Stimulated activated memory B cell treated with anti-CD40 and anti-IgM and Interleukin-4, amounts not matched to agents 10 μg/mL and 1 μg/mL and 100 μg/mL, for 72 hours (primary cell): ENCODE measurements around the gene GTF2I.
"Not testable (repeated sequence)": the region's sequence is repeated elsewhere in the genome, so short reads cannot be mapped to it uniquely, and the experiment has no call there.

Experiments used
- ATAC-seq: fragments of 150-1000 bp; cut with Tn5 transposase; 2 replicates; pipeline ENCODE4 v1.10.0; 2021
- H3K27ac Mint-ChIP-seq: one replicate; pipeline ENCODE4 v1.8.0; 2022; ENCODE audit warnings: mild to moderate bottlenecking, mixed read lengths
- H3K27me3 Mint-ChIP-seq: one replicate; pipeline ENCODE4 v1.8.0; 2022; ENCODE audit warnings: mixed read lengths
- H3K36me3 Mint-ChIP-seq: one replicate; pipeline ENCODE4 v1.8.0; 2022; ENCODE audit warnings: mixed read lengths
- H3K4me1 Mint-ChIP-seq: one replicate; pipeline ENCODE4 v1.8.0; 2022; ENCODE audit warnings: mixed read lengths
- H3K4me3 Mint-ChIP-seq: one replicate; pipeline ENCODE4 v1.8.0; 2022; ENCODE audit warnings: mild to moderate bottlenecking, moderate library complexity, mixed read lengths
- H3K9me3 Mint-ChIP-seq: one replicate; pipeline ENCODE4 v1.8.0; 2022; ENCODE audit warnings: mixed read lengths

Gene GTF2I

DNA sequence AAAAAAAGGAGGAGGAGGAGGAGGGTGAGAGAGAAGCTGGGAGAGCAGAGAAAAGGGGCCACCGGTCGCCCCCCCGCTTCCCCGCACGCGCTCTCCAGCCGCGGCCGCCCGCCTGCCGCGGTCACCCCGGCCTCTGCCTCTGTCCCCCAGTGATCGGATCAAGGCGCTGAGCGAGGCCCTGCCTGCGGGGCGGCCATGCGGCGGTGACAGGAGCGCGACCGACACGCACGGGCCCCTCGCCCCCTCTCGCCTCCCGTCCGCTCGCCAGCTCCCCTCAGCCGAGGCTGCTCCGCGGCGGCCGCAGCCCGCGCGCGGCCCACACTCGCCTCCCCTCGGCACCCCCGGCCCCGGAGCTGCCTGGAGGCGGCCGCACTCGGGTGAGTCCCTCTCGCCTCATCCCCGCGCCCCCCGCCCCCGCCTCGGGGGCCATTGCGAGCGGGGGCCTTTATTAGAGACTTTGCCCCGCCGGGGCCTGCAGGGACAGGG lies at the start of gene GTF2I:
Gene GTF2I, plus strand, starts transcription at position 27 of the 486 bp plus-strand sequence. CDS start 31,411 bp downstream, outside the sequence.
- Mint-ChIP-seq H3K9me3 (no peaks in the 10 kb centered on the region), H3K4me3 (peak within 1 kb of the TSS; percentile 92), H3K27me3 (no peaks in the 10 kb centered on the region), H3K4me1 (peaks cover 58% of the 10 kb centered on the region), H3K27ac (peak within 1 kb of the TSS; percentile 99), H3K36me3 (no peaks in the 10 kb centered on the region)
- peak; percentile 39 for ATAC-seq

DNA sequence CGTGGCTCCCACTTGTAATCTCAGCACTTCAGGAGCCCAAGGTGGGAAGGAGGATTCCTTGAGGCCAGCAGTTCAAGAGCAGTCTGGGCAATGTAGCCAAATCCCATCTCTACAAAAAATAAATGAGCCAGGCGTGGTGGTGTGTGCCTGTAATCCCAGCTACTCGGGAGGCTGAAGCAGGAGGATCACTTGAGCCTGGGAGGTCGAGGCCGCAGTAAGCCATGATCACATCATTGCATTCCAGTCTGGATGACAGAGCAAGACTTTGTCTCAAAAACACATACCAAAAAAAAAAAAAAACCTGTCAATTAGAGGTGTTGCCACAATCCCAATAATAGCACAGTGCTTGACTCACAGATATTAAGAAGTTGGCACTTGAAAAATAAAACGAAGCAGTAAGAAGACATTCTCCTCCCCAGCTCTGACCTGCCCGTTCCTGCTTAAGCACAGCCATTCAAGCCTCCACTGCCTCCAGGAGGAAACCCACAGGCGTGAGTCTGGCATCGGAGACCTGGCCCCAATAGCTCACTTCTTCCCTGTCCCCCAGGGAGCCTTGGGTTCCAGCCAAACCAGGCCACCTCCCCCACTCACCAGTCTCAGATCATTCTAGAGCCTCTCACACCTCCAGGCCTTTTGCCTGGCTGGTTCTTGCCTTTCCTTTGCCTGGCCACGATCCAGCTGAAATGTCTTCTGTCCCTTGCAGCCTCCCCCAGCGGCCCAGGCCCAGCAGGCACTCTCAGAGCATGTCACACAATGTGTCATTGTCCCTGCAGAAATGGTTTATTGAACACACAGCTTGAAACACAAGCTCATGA lies 45.3 kb upstream of the GTF2I start:
- no peaks in the 10 kb centered on the region for H3K9me3 Mint-ChIP-seq
- H3K4me1 Mint-ChIP-seq: peaks cover 14% of the 10 kb centered on the region
- H3K36me3 Mint-ChIP-seq: no peaks in the 10 kb centered on the region
- ATAC-seq: no peak
- no peak overlapping the region for H3K4me3 Mint-ChIP-seq
- H3K27ac Mint-ChIP-seq: no peak overlapping the region
- H3K27me3 Mint-ChIP-seq: peaks cover 10% of the 10 kb centered on the region

- Mint-ChIP-seq H3K9me3 (no peaks in the 10 kb centered on the region), H3K36me3 (no peaks in the 10 kb centered on the region), H3K27ac (peak overlapping the region; percentile 93), H3K4me3 (peak overlapping the region; percentile 54), H3K4me1 (peaks cover 23% of the 10 kb centered on the region), H3K27me3 (no peaks in the 10 kb centered on the region)
- no peak for ATAC-seq
Observed at GRCh38 chr7:74615933-74616780, 41.4 kb upstream of the GTF2I start.

DNA sequence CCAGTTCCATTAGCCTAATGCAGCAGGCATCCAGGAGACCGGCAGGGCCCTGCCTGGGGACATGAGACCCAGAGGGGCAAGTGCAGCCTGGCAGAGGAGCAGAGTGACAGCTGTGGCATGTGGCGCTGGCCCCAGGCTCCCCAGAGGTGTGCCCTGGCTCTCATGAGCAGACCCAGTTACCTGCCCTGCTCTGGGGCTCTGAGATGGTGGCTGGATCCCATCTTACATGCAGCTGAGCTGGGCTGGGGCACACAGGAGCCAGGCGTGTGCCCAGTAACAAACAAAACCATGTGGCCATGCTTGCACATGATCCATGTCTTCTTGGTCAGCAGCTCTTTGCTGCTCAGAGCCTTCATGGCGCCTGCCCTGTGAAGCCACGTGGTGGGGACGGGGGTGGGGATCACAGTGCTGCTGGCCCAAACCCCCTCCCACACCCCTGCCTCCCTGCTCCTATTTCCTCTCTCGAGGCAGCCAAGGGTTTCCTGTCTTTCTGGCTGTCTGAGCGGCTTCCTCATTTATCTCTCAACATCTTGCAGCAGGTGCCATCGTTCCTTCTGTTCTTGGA lies 40.3 kb upstream of the GTF2I start:
- peaks cover 23% of the 10 kb centered on the region for H3K4me1 Mint-ChIP-seq
- peak; percentile 71 for ATAC-seq
- H3K27me3 Mint-ChIP-seq: no peaks in the 10 kb centered on the region
- H3K9me3 Mint-ChIP-seq: no peaks in the 10 kb centered on the region
- no peaks in the 10 kb centered on the region for H3K36me3 Mint-ChIP-seq
- peak overlapping the region; percentile 62 for H3K4me3 Mint-ChIP-seq
- peak overlapping the region; percentile 93 for H3K27ac Mint-ChIP-seq

DNA sequence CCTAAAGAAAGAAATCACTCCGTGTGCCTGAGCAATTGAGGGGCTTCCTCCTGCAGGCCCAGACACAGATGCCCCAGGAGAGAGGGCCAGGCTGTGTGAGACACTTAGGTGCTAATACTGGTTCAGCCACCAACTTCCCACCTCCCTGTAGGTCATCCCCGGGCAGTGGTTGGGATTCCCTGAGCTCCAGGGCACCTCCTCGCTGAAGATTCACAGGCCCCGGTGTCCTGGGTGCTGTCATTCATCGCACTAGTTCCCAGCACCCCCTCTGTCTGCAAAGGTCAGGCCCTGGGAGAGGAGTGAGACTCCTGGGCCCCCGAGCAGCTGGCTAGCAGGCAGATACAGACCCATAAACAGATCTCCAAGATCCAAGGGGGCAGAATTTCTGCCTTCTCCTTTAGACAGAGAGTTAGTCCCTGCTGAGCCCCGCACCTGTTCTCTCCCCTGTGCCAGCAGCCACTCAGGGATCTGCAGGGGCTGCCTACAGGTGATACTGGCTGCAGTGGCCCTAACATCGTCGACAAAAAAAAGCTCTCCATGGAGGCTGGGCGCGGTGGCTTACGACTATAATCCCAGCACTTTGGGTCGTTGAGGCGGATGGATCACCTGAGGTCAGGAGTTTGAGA lies 38.2 kb upstream of the GTF2I start:
- Mint-ChIP-seq H3K4me3 (no peak overlapping the region), H3K4me1 (peaks cover 23% of the 10 kb centered on the region), H3K9me3 (no peaks in the 10 kb centered on the region), H3K27me3 (no peaks in the 10 kb centered on the region), H3K36me3 (no peaks in the 10 kb centered on the region), H3K27ac (no peak overlapping the region)
- no peak for ATAC-seq

GRCh38 chr7:74622228-74622749 lies 35.2 kb upstream of the GTF2I start:
- H3K4me1 Mint-ChIP-seq: peaks cover 8% of the 10 kb centered on the region
- no peak for ATAC-seq
- H3K9me3 Mint-ChIP-seq: no peaks in the 10 kb centered on the region
- no peak overlapping the region for H3K27ac Mint-ChIP-seq
- H3K36me3 Mint-ChIP-seq: no peaks in the 10 kb centered on the region
- no peak overlapping the region for H3K4me3 Mint-ChIP-seq
- no peaks in the 10 kb centered on the region for H3K27me3 Mint-ChIP-seq

DNA sequence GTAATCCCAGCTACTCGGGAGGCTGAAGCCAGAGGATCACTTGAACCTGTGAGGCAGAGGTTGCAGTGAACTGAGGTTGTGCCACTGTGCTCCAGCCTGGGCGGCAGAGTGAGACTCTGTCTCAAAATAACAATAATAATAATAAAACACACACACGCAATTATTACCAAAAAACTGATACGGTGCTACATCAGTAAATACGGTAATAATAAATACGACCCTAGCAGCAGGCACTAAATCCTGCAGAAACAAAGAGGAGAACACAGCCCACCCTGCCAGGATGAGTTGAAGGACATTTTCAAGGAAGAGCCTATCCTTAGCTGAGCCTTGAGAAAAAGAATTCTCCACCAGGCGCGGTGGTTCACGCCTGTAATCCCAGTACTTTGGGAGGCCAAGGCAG lies 34.4 kb upstream of the GTF2I start:
- Mint-ChIP-seq H3K27ac (no peak overlapping the region), H3K27me3 (no peaks in the 10 kb centered on the region), H3K4me3 (no peak overlapping the region), H3K4me1 (no peaks in the 10 kb centered on the region), H3K36me3 (no peaks in the 10 kb centered on the region), H3K9me3 (no peaks in the 10 kb centered on the region)
- no peak for ATAC-seq

DNA sequence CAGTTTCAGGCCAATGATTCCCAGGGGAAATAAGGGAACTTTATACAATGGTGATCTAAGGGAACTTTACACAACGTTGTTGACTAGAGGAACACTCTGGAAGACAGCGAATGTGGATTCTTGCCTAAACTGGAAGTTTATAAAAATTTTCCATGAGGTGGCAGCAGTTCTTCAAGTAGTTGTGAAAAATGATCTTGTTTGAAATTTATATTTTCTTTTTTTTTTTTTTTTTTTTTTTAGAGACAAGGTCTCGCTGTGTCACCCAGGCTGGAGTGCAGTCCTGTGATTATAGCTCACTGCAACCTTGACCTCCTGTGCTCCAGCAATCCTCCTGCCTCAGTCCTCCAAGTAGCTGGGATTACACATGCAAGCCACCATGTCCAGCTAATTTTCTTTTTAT lies 32.1 kb upstream of the GTF2I start:
- no peak overlapping the region for H3K4me3 Mint-ChIP-seq
- H3K36me3 Mint-ChIP-seq: no peaks in the 10 kb centered on the region

GRCh38 chr7:74627661-74628411 lies 29.7 kb upstream of the GTF2I start:
- no peaks in the 10 kb centered on the region for H3K36me3 Mint-ChIP-seq
- no peak overlapping the region for H3K27ac Mint-ChIP-seq
- no peak for ATAC-seq
- H3K27me3 Mint-ChIP-seq: no peaks in the 10 kb centered on the region
- no peaks in the 10 kb centered on the region for H3K9me3 Mint-ChIP-seq
- H3K4me3 Mint-ChIP-seq: no peak overlapping the region
- H3K4me1 Mint-ChIP-seq: no peaks in the 10 kb centered on the region

More for the DNA sequence above, 32.1 kb upstream of the GTF2I start:
- Mint-ChIP-seq H3K4me1 (no peaks in the 10 kb centered on the region), H3K9me3 (no peaks in the 10 kb centered on the region), H3K27me3 (no peaks in the 10 kb centered on the region), H3K27ac (no peak overlapping the region)
- no peak for ATAC-seq

DNA sequence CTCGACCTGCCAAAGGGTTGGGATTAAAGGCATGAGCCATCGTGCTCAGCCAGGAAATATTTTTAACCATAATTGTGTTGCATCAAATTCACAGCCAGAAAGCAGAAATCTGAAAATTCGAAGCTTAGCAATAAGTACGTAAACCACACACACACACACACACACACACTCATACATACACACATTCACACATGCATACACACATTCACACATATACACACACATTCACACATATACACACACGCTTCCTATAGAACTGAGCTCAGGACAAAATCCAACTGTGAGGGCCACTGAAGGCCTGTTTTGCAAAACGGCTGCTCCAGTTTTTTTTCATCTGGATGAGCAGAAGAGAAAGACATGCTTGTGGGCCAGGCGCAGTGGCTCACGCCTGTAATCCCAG lies 25.0 kb upstream of the GTF2I start:
- no peak overlapping the region for H3K27ac Mint-ChIP-seq
- H3K27me3 Mint-ChIP-seq: no peaks in the 10 kb centered on the region
- no peaks in the 10 kb centered on the region for H3K9me3 Mint-ChIP-seq
- no peak for ATAC-seq
- no peak overlapping the region for H3K4me3 Mint-ChIP-seq
- H3K4me1 Mint-ChIP-seq: no peaks in the 10 kb centered on the region
- H3K36me3 Mint-ChIP-seq: no peaks in the 10 kb centered on the region

GRCh38 chr7:74633451-74633921 lies 24.0 kb upstream of the GTF2I start:
- Mint-ChIP-seq H3K27ac (no peak overlapping the region), H3K4me3 (no peak overlapping the region), H3K36me3 (no peaks in the 10 kb centered on the region), H3K4me1 (no peaks in the 10 kb centered on the region), H3K27me3 (no peaks in the 10 kb centered on the region), H3K9me3 (no peaks in the 10 kb centered on the region)
- ATAC-seq: no peak

DNA sequence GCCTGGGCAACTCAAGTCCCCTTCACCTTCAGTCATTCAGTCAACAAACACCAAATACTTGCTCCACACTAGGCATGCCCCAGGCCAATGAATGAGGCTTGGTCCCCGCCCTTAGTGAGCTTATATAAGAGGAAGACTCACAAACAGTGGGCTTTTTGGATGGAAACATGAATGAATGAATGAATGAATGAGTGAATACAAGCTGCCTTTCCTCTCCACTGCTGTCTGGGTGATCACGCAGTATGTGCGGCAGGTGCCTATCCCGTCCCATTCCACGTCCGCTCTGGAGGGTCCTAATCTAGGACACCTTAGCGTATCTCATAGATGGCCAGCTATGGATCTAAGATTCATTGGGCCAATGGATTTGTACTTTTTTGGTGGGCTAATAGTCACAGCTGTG lies 19.8 kb upstream of the GTF2I start:
- H3K27ac Mint-ChIP-seq: no peak overlapping the region

GRCh38 chr7:74650055-74650454 lies 7.5 kb upstream of the GTF2I start:
- H3K9me3 Mint-ChIP-seq, H3K27me3 Mint-ChIP-seq, H3K36me3 Mint-ChIP-seq: not testable (repeated sequence)
- Mint-ChIP-seq H3K4me3 (peak overlapping the region; percentile 80), H3K27ac (peak overlapping the region; percentile 92), H3K4me1 (peaks cover 30% of the 10 kb centered on the region)
- ATAC-seq: peak; percentile 97

More for the DNA sequence above, 19.8 kb upstream of the GTF2I start:
- Mint-ChIP-seq H3K36me3 (no peaks in the 10 kb centered on the region), H3K4me1 (peaks cover 8% of the 10 kb centered on the region), H3K9me3 (no peaks in the 10 kb centered on the region), H3K27me3 (no peaks in the 10 kb centered on the region), H3K4me3 (no peak overlapping the region)
- ATAC-seq: no peak

GRCh38 chr7:74650493-74651132 lies 6.9 kb upstream of the GTF2I start:
- not testable (repeated sequence) for H3K27me3 Mint-ChIP-seq, H3K9me3 Mint-ChIP-seq, H3K36me3 Mint-ChIP-seq
- H3K4me3 Mint-ChIP-seq: peak overlapping the region; percentile 80
- H3K27ac Mint-ChIP-seq: peak overlapping the region; percentile 92
- ATAC-seq: peak; percentile 82
- peaks cover 36% of the 10 kb centered on the region for H3K4me1 Mint-ChIP-seq
